ENCODE measurements around the gene ATOH8. TPM values are rescaled to one million over a fixed set of nuclear protein-coding genes. Genes with fewer than 3 reads are reported as not detected.

The ATOH8 gene
- total RNA-seq, 1 experiment from 2014 or later = 0.20 TPM

GRCh38 chr2:85806358-85807118, 52.7 kb downstream of the ATOH8 start:
- no peak overlapping the region for H4K91ac ChIP-seq (ENCODE audit: insufficient read length, low read depth, low read length)
- no CpG with 5 or more reads among the region's 4 CpGs for WGBS (ENCODE audit: extremely low coverage, insufficient read length, low lambda C conversion rate)
- peaks cover 0 to 4% of the 10 kb centered on the region in 2 experiments; a peak in 1 of 5 replicates for H3K9me3 Mint-ChIP-seq

More at GRCh38 chr2:85806358-85807118, 52.7 kb downstream of the ATOH8 start:
- no peak overlapping the region for H3T11ph ChIP-seq (ENCODE audit: low read length)
- H3K4me2 ChIP-seq (ENCODE audit: insufficient read depth, insufficient read length, low read length) = no peak overlapping the region
- no peak overlapping the region for H2AK5ac ChIP-seq (ENCODE audit: insufficient read length, low read length)
- no peak for TF ChIP-seq CTCF (conservative IDR thresholded peaks at IDR 0.05)
- no peaks in the 10 kb centered on the region for H4K20me1 ChIP-seq (ENCODE audit: control insufficient read depth, insufficient read depth, insufficient read length)
- H3K18ac ChIP-seq (ENCODE audit: insufficient read length, low read depth, low read length) = no peak overlapping the region
- H3K23ac ChIP-seq (ENCODE audit: insufficient read length, low read depth, low read length) = no peak overlapping the region
- H2BK12ac ChIP-seq (ENCODE audit: insufficient read length, low read depth, low read length) = no peak overlapping the region
- H2BK120ac ChIP-seq (ENCODE audit: low read depth, low read length, poor library complexity, severe bottlenecking) = no peak overlapping the region
- no peak overlapping the region for H2AFZ ChIP-seq (ENCODE audit: low read length)
- no peak overlapping the region for H3K4me3 Mint-ChIP-seq
- H3K9me3 ChIP-seq (ENCODE audit: control insufficient read depth, low read depth, low read length) = no peaks in the 10 kb centered on the region
- H3K27ac ChIP-seq (ENCODE audit: insufficient read length, low read depth, low read length) = no peak overlapping the region
- no peak overlapping the region for H4K8ac ChIP-seq (replicated peaks; ENCODE audit: insufficient read length, low read depth, low read length)
- H3K27me3 Mint-ChIP-seq (ENCODE audit: low read depth) = peaks cover 3% of the 10 kb centered on the region; the same call in 1 of the 2 replicates
- no peak overlapping the region for H2BK5ac ChIP-seq (ENCODE audit: insufficient read length, low read length)
- H3K4me1 Mint-ChIP-seq = 0 out of 4 replicates have a peak, but pooled peaks cover 0 to 2% of the 10 kb centered on the region in 2 experiments
- no peaks in the 10 kb centered on the region for H3K36me3 Mint-ChIP-seq (ENCODE audit: insufficient read depth in 1 of 3, low read depth in 3 of 3)
- H3K27ac Mint-ChIP-seq = no peak overlapping the region
- H2BK15ac ChIP-seq (ENCODE audit: low read depth, low read length) = no peak overlapping the region
- no peak overlapping the region for H4K5ac ChIP-seq (ENCODE audit: insufficient read length, low read depth, low read length)
- H3K79me2 ChIP-seq (ENCODE audit: insufficient read depth, low read length) = no peaks in the 10 kb centered on the region
- no peaks in the 10 kb centered on the region for H3K27me3 ChIP-seq (ENCODE audit: insufficient read depth, low read length)
- H3K9ac ChIP-seq (ENCODE audit: extremely low read depth, insufficient read length, low read length) = no peak overlapping the region
- H3K56ac ChIP-seq (ENCODE audit: insufficient read length, low read depth, low read length) = no peak overlapping the region
- H3K23me2 ChIP-seq (ENCODE audit: insufficient read length, low read depth, low read length, poor library complexity, severe bottlenecking) = no peaks in the 10 kb centered on the region
- H3K79me1 ChIP-seq (ENCODE audit: insufficient read depth, low read depth, low read length, poor library complexity, severe bottlenecking) = no peaks in the 10 kb centered on the region
- no peak overlapping the region for H3K4ac ChIP-seq (ENCODE audit: low read depth, low read length)
- DNase-seq = no peak
- no peaks in the 10 kb centered on the region; the same call in 1 of the 2 replicates for H3K4me1 ChIP-seq (ENCODE audit: insufficient read depth, low read length)
- no peak overlapping the region for H3K14ac ChIP-seq (ENCODE audit: insufficient read depth, low read length)
- no peak overlapping the region for H2BK20ac ChIP-seq (ENCODE audit: low read depth, low read length, poor library complexity, severe bottlenecking)
